HCT116 (cell line): Measurements from ENCODE around the gene CUL9. TPM values are rescaled to one million over a fixed set of nuclear protein-coding genes. Genes with fewer than 3 reads are reported as not detected.

ENCODE experiments used
- ATAC-seq: fragments of 200-7000 bp; cut with Tn5 transposase; 2 replicates; pipeline ENCODE4 v1.9.1; 2020; ENCODE audit warnings: mild to moderate bottlenecking, moderate library complexity
- BruUV-seq: library from RNA; stranded (reverse); fragments of 400-500 nt; replicated peaks from 2 replicates; lab custom pipeline; 2021; lab: Mats Ljungman, UMichigan
- CTCF ChIA-PET: fragments of 300-600 bp; sonication (Branson Sonifier 250); formaldehyde crosslinking; loops from one replicate; lab custom pipeline; 2021; ENCODE audit warnings: antibody characterized with exemption; lab: Charles Lee
- POLR2A ChIA-PET: fragments of 300-600, 350-600 bp; sonication (Branson Sonifier 250); formaldehyde crosslinking; loops from one replicate; lab custom pipeline; 2021; ENCODE audit warnings: antibody characterized with exemption; lab: Charles Lee
- RAD21 ChIA-PET, 2 experiments: fragments of 300-600 bp; sonication (Branson Sonifier 250); formaldehyde crosslinking; loops; one replicate each; lab custom pipeline; 2023; ENCODE audit warnings: low total read pairs in 2 of 2; ENCODE audit not compliant: uncharacterized antibody in 2 of 2, unreplicated experiment in 2 of 2, low non-redundant PET in 1 of 2; lab: Charles Lee
- DNase-seq: peaks from one replicate; pipeline ENCODE4 v3.0.0-alpha.2; 2010; ENCODE audit warnings: low read depth, low spot score
- H2AFZ ChIP-seq: fragments of 200-600 bp; shearing (Covaris generic), sonication (generic); 2 replicates; pipeline ENCODE4 v1.6.1; 2017; ENCODE audit warnings: low read depth, mixed run types, mixed read lengths, antibody characterized with exemption, low read length; ENCODE audit not compliant: poor library complexity, severe bottlenecking
- H3K27ac ChIP-seq: 2 replicates; pipeline ENCODE4 v1.5.1; 2012; ENCODE audit warnings: low read depth, low read length
- H3K27me3 ChIP-seq: fragments of 200-600 bp; sonication (generic); 2 replicates; pipeline ENCODE4 v1.6.1; 2016; ENCODE audit warnings: mixed run types, low read length, mixed read lengths; ENCODE audit not compliant: insufficient read depth
- H3K36me3 ChIP-seq, 2 experiments: fragments of 200-500 bp in 1 of 2; fragments of 200-600 bp in 1 of 2; sonication (Bioruptor generic) in 1 of 2; sonication (generic) in 1 of 2; 2 replicates each; pipeline versions ENCODE4 v1.5.1 to v1.6.1; 2014 to 2016; ENCODE audit warnings: low read length in 2 of 2, inconsistent platforms in 1 of 2, mixed read lengths in 1 of 2, mixed run types in 1 of 2; ENCODE audit not compliant: insufficient read depth in 2 of 2, control insufficient read depth in 1 of 2
- H3K4me1 ChIP-seq, 2 experiments: fragments of 200-600 bp in 1 of 2; sonication (generic) in 1 of 2; 2 replicates each; pipeline versions ENCODE4 v1.5.1 to v1.6.1; 2012 to 2017; ENCODE audit warnings: low read length in 2 of 2, inconsistent platforms in 1 of 2, mild to moderate bottlenecking in 1 of 2, mixed read lengths in 1 of 2, mixed run types in 1 of 2, moderate library complexity in 1 of 2; ENCODE audit not compliant: insufficient read depth in 2 of 2, control insufficient read depth in 1 of 2
- H3K4me2 ChIP-seq: fragments of 200-600 bp; sonication (generic); 2 replicates; pipeline ENCODE4 v1.6.1; 2017; ENCODE audit warnings: mixed run types, low read length, mixed read lengths
- H3K4me3 ChIP-seq, 2 experiments: fragments of 200-600 bp in 1 of 2; sonication (generic) in 1 of 2; replicated peaks in 1 of 2; 2 replicates each; pipeline ENCODE4 v1.5.1; 2011 to 2016; ENCODE audit warnings: low read length in 2 of 2, control low read depth in 1 of 2, low read depth in 1 of 2, mild to moderate bottlenecking in 1 of 2, mixed read lengths in 1 of 2, mixed run types in 1 of 2
- H3K79me2 ChIP-seq: fragments of 200-600 bp; sonication (generic); 2 replicates; pipeline ENCODE4 v1.6.1; 2017; ENCODE audit warnings: mild to moderate bottlenecking, mixed run types, low read length, moderate library complexity, mixed read lengths; ENCODE audit not compliant: insufficient read depth
- H3K9ac ChIP-seq: fragments of 200-600 bp; sonication (generic); 2 replicates; pipeline ENCODE4 v1.6.1; 2016; ENCODE audit warnings: low read length, mixed read lengths
- H3K9me2 ChIP-seq: fragments of 200-600 bp; sonication (generic), shearing (Covaris generic); 2 replicates; pipeline ENCODE4 v1.6.1; 2017; ENCODE audit warnings: mixed run types, mild to moderate bottlenecking, moderate library complexity; ENCODE audit not compliant: insufficient read depth
- H3K9me3 ChIP-seq, 2 experiments: fragments of 200-500 bp in 1 of 2; fragments of 200-600 bp in 1 of 2; sonication (Bioruptor generic) in 1 of 2; sonication (generic) in 1 of 2; 2 replicates each; pipeline ENCODE4 v1.6.1; 2014 to 2017; ENCODE audit warnings: low read length in 2 of 2, mixed read lengths in 2 of 2, inconsistent platforms in 1 of 2, low read depth in 1 of 2, mild to moderate bottlenecking in 1 of 2, mixed run types in 1 of 2, moderate library complexity in 1 of 2; ENCODE audit not compliant: control insufficient read depth in 1 of 2, insufficient read depth in 1 of 2
- H4K20me1 ChIP-seq: fragments of 200-600 bp; sonication (generic), shearing (Covaris generic); 2 replicates; pipeline ENCODE4 v1.6.1; 2017; ENCODE audit warnings: mixed run types, mild to moderate bottlenecking, moderate library complexity; ENCODE audit not compliant: insufficient read depth
- CBX3 ChIP-seq: IDR thresholded peaks from 2 replicates; pipeline ENCODE4 v1.6.1; 2012; ENCODE audit warnings: low read depth
- EGR1 ChIP-seq: IDR thresholded peaks from 2 replicates; pipeline ENCODE4 v1.6.1; 2012; ENCODE audit warnings: low read depth
- EZH2phosphoT487 ChIP-seq: fragments of 200-600 bp; IDR thresholded peaks from 2 replicates; pipeline ENCODE4 v1.6.1; 2018; ENCODE audit warnings: antibody characterized with exemption, borderline replicate concordance
- FOSL1 ChIP-seq: IDR thresholded peaks from 2 replicates; pipeline ENCODE4 v1.6.1; 2012; ENCODE audit warnings: low read depth
- POLR2A ChIP-seq: IDR thresholded peaks from 2 replicates; pipeline ENCODE4 v1.7.0; 2011; ENCODE audit warnings: borderline replicate concordance; ENCODE audit not compliant: insufficient read depth, insufficient read length; ENCODE audit errors: extremely low read depth
- POLR2AphosphoS5 ChIP-seq: IDR thresholded peaks from 2 replicates; pipeline ENCODE4 v1.6.1; 2011; ENCODE audit warnings: mild to moderate bottlenecking, low read depth, low read length, moderate library complexity
- RAD21 ChIP-seq: IDR thresholded peaks from 2 replicates; pipeline ENCODE4 v1.6.1; 2012; ENCODE audit warnings: low read depth, mild to moderate bottlenecking
- SIN3A ChIP-seq: IDR thresholded peaks from 2 replicates; pipeline ENCODE4 v1.6.1; 2012; ENCODE audit warnings: low read depth
- SP1 ChIP-seq: IDR thresholded peaks from 2 replicates; pipeline ENCODE4 v1.6.1; 2012; ENCODE audit warnings: low read depth
- SRF ChIP-seq: IDR thresholded peaks from 2 replicates; pipeline ENCODE4 v1.6.1; 2012; ENCODE audit warnings: low read depth
- TCF7L2 ChIP-seq: IDR thresholded peaks from 2 replicates; pipeline ENCODE4 v1.7.0; 2011; ENCODE audit warnings: borderline replicate concordance, inconsistent platforms; ENCODE audit not compliant: insufficient read depth, insufficient read length; ENCODE audit errors: extremely low read depth
- YY1 ChIP-seq: IDR thresholded peaks from 2 replicates; pipeline ENCODE4 v1.6.1; 2011; ENCODE audit warnings: low read length, low read depth, moderate library complexity, mild to moderate bottlenecking; ENCODE audit not compliant: insufficient replicate concordance; ENCODE audit errors: extremely low read depth
- ZNF274 ChIP-seq: fragments of 200-500 bp; sonication (Bioruptor generic); IDR thresholded peaks from 2 replicates; pipeline ENCODE4 v1.6.1; 2014; ENCODE audit warnings: mild to moderate bottlenecking, low read depth, low read length, inconsistent platforms
- intact Hi-C: fragments of 100-400 bp; cut with micrococcal nuclease; formaldehyde crosslinking; loops from 2 replicates; pipeline ENCODE4 v1.10.0; 2022
- total RNA-seq: library from RNA; stranded (reverse); gene quantifications from one replicate; pipeline ENCODE4 v1.2.1, GENCODE V29; 2021; ENCODE audit not compliant: unreplicated experiment
- TF ChIP-seq, protein P1 (sequence below): IDR thresholded peaks from 2 replicates; pipeline ENCODE4 v1.6.1; 2012
- TF ChIP-seq, protein P2 (sequence below), 3 experiments: fragments of 200-600 bp in 1 of 3; sonication (generic) in 1 of 3; IDR thresholded peaks in 2 of 3; conservative IDR thresholded peaks in 1 of 3; 2 replicates each; pipeline ENCODE4 v1.5.1; 2012 to 2017; ENCODE audit warnings: low read depth in 2 of 3, low read length in 2 of 3, antibody characterized with exemption in 1 of 3, borderline replicate concordance in 1 of 3, control low read depth in 1 of 3, mild to moderate bottlenecking in 1 of 3, mixed read lengths in 1 of 3, mixed run types in 1 of 3, moderate library complexity in 1 of 3; ENCODE audit not compliant: insufficient read depth in 1 of 3
- TF ChIP-seq, protein P3 (sequence below): IDR thresholded peaks from 2 replicates; pipeline ENCODE4 v1.6.1; 2011; ENCODE audit warnings: mild to moderate bottlenecking, low read length, moderate library complexity; ENCODE audit not compliant: insufficient replicate concordance; ENCODE audit errors: extremely low read depth

Gene CUL9
- total RNA-seq, 1 experiment from 2014 or later: 36.5 TPM

DNA sequence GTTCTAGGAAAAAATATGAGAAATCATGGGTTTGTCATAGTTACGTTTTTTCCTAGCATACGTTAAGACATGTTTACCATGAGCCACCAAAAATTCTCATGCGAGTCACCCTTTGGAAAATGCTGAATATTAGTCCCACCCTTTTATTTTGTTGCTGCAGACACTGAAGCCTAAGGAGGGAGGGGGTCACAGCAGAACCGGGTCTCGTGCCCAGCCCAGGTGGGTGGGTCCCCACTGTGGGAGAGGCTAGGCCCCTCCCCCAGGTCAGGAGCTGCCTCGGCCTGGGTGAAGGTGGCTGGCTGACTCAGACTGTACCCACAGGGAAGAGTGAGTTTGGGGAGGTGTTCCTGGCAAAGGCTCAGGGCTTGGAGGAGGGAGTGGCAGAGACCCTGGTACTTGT lies 37.1 kb upstream of the CUL9 start:
- Histone ChIP-seq H4K20me1 (no peaks in the 10 kb centered on the region), H3K9me3 (no peaks in the 10 kb centered on the region), H2AFZ (no peak overlapping the region), H3K36me3 (peaks cover 0 to 10% of the 10 kb centered on the region in 2 experiments; a peak in 1 of 4 replicates), H3K27me3 (no peaks in the 10 kb centered on the region), H3K79me2 (no peaks in the 10 kb centered on the region), H3K4me3 (no peak overlapping the region), H3K4me1 (peaks cover 3 to 9% of the 10 kb centered on the region in 2 experiments; a peak in 1 of 4 replicates), H3K9ac (no peak overlapping the region), H3K4me2 (no peak overlapping the region), H3K9me2 (no peaks in the 10 kb centered on the region), H3K27ac (no peak overlapping the region)
- BruUV-seq: no TSS peak
- intact Hi-C loops: loop anchor here (5.0 kb wide), 2 partner anchors 88 to 183 kb away; partner anchors contain the start of genes GNMT, KLC4 and MRPL2
- no peak for ATAC-seq
- ChIA-PET RAD21 (no interaction called here), POLR2A (no interaction called here), CTCF (interaction anchor here (1.5 kb wide), 1 partner anchor 74 kb away, joined by 4 read pairs; no protein-coding TSS in a partner anchor)
- TF ChIP-seq POLR2A: no peak
- DNase-seq: no peak

DNA sequence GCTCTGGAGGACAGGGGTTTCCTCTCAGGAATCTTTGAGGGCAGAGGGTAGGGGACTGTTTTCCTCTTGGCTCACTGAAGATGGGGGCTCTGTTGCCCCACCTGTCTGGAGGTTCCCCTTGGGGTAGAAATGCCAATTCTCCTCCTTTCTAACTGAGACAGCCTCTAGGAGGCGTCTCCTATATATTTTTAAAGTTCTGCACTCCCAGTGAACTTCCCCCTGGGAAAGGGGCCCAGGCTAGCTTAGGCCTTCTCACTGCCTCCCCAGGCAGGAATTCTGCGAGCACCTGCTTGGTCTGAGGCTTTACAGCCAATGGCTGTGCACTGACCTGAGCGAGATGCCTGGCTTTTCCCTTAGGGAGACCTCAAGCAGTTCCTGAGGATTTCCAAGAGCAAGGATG lies 35.7 kb upstream of the CUL9 start:
- H4K20me1 ChIP-seq: no peaks in the 10 kb centered on the region
- TF ChIP-seq TCF7L2 (no peak), ZNF274 (no peak), POLR2A (no peak), EGR1 (no peak), CBX3 (no peak), YY1 (no peak), RAD21 (no peak), SRF (no peak), SIN3A (no peak), POLR2AphosphoS5 (no peak), FOSL1 (no peak), EZH2phosphoT487 (no peak), SP1 (no peak)
- TF ChIP-seq, protein P1, sequence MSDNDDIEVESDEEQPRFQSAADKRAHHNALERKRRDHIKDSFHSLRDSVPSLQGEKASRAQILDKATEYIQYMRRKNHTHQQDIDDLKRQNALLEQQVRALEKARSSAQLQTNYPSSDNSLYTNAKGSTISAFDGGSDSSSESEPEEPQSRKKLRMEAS: no peak
- TF ChIP-seq, protein P2, sequence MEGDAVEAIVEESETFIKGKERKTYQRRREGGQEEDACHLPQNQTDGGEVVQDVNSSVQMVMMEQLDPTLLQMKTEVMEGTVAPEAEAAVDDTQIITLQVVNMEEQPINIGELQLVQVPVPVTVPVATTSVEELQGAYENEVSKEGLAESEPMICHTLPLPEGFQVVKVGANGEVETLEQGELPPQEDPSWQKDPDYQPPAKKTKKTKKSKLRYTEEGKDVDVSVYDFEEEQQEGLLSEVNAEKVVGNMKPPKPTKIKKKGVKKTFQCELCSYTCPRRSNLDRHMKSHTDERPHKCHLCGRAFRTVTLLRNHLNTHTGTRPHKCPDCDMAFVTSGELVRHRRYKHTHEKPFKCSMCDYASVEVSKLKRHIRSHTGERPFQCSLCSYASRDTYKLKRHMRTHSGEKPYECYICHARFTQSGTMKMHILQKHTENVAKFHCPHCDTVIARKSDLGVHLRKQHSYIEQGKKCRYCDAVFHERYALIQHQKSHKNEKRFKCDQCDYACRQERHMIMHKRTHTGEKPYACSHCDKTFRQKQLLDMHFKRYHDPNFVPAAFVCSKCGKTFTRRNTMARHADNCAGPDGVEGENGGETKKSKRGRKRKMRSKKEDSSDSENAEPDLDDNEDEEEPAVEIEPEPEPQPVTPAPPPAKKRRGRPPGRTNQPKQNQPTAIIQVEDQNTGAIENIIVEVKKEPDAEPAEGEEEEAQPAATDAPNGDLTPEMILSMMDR (IDR thresholded peaks at IDR 0.05 in 2 of 3, conservative IDR thresholded peaks at IDR 0.05 in 1 of 3; ENCODE audit: borderline replicate concordance in 1 of 3, insufficient read depth in 1 of 3, low read depth in 2 of 3, low read length in 2 of 3): no peak
- TF ChIP-seq, protein P3, sequence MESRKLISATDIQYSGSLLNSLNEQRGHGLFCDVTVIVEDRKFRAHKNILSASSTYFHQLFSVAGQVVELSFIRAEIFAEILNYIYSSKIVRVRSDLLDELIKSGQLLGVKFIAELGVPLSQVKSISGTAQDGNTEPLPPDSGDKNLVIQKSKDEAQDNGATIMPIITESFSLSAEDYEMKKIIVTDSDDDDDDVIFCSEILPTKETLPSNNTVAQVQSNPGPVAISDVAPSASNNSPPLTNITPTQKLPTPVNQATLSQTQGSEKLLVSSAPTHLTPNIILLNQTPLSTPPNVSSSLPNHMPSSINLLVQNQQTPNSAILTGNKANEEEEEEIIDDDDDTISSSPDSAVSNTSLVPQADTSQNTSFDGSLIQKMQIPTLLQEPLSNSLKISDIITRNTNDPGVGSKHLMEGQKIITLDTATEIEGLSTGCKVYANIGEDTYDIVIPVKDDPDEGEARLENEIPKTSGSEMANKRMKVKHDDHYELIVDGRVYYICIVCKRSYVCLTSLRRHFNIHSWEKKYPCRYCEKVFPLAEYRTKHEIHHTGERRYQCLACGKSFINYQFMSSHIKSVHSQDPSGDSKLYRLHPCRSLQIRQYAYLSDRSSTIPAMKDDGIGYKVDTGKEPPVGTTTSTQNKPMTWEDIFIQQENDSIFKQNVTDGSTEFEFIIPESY: no peak
- RAD21 ChIA-PET: no interaction called here
- H3K4me1 ChIP-seq: peaks cover 3 to 9% of the 10 kb centered on the region in 2 experiments; a peak in 1 of 4 replicates
- ATAC-seq: no peak
- H3K4me2 ChIP-seq: no peak overlapping the region
- no peak overlapping the region for H3K27ac ChIP-seq
- POLR2A ChIA-PET: no interaction called here
- DNase-seq: no peak
- H3K9me3 ChIP-seq: no peaks in the 10 kb centered on the region
- CTCF ChIA-PET: no interaction called here
- H3K27me3 ChIP-seq: no peaks in the 10 kb centered on the region
- BruUV-seq: no TSS peak
- no peak overlapping the region for H3K4me3 ChIP-seq
- H3K9me2 ChIP-seq: no peaks in the 10 kb centered on the region
- intact Hi-C loops: no loop called here
- H3K36me3 ChIP-seq: peaks cover 0 to 10% of the 10 kb centered on the region in 2 experiments; a peak in 1 of 4 replicates
- H3K79me2 ChIP-seq: no peaks in the 10 kb centered on the region
- no peak overlapping the region for H3K9ac ChIP-seq
- no peak overlapping the region for H2AFZ ChIP-seq
